HG02981 (cell line): Measurements from ENCODE around the gene BCAS1.

Source experiments
- ATAC-seq: cut with Tn5 transposase; IDR thresholded peaks from one replicate; pipeline ENCODE4 v1.9.1; 2021; ENCODE audit warnings: mild to moderate bottlenecking, moderate library complexity; ENCODE audit not compliant: unreplicated experiment

Gene BCAS1

DNA sequence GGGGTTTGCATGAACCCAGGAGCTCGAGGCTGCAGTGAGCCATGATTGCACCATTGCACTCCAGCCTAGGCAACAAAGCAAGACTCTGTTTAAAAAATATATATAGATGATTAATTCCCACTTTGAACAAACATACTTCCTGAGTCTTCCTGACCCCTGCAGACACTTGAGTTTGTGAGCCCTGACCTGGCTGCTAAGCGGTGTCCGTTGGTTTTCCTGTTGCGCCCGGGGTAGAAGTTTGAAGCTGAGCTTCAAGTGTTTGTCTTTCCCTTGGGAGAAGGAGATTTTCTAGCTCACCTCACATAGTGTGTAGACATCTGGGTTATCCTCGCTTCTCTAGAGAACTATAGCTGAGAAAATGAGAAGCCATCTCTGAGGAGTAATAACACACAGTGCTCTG, 11.7 kb upstream of the BCAS1 start:
- no peak for ATAC-seq

DNA sequence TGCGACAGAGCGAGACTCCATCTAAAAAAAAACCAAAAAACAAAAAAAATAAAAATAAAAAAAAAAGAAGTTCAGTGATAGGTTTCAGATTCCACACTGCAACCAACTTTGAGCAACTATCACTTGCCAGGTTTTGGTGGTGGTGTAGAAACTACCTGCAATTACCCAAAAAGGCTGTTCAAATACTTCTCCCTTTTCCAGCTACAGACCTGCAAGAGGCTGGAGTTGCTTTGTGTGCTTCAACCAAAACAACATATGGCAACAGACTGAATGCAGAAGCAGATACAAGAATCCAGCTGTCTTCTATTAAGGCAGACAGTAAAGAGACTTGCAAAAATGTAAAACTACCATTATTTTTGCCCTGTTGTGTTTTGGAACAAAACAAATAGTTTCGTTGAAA, 9.3 kb upstream of the BCAS1 start:
- ATAC-seq: peak; percentile 44

DNA sequence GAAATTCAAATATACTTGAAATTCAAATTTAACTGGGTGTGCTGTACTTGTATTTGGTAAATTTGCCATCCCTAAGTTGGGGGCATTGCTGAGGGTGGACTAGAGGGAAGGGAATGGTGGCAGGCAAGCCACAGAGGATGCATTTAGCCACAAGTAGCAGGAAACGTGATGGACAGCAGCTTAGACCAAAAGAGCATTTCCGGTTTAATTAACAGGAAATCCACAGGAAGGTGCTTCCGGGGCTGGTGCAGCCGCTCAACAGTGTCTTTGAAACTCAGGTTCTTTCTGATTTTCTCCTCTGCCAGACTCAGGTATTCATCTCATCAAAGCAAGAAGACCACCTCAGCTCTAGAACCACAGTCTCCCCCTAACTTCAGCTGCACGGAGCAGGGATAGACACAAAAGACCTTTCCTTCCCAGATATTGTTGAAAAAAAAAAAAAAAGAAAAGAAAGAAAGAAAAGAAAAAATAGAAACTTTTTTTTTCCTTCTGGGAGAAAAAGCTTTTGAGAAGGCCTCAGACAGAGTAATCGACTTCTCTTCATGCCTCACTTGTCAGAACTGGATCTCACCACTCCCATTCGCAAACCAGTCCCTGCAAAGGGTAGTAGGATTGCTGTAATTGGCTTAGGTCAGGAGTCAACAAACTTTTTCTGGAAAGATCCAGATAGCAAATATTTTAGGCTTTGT, 8.0 kb upstream of the BCAS1 start:
- ATAC-seq: peak; percentile 62

DNA sequence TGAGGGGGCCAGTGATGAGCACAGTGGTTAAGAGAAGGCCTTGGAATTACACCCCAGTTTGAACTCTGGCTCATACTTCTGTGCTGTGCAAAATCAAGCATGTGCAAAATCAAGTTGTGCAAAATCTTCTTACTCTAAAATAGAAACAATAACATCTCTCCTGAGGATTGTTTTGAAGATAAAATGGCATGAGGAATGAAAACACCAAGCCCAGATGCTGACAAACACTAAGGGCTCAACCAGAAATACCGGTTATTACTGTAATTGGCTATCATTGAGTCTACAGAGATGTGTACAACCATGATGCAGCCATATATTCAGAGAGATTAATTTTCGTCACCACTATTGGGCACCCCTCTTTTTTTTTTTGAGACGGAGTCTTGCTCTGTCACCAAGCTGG, 5.9 kb upstream of the BCAS1 start:
- no peak for ATAC-seq

DNA sequence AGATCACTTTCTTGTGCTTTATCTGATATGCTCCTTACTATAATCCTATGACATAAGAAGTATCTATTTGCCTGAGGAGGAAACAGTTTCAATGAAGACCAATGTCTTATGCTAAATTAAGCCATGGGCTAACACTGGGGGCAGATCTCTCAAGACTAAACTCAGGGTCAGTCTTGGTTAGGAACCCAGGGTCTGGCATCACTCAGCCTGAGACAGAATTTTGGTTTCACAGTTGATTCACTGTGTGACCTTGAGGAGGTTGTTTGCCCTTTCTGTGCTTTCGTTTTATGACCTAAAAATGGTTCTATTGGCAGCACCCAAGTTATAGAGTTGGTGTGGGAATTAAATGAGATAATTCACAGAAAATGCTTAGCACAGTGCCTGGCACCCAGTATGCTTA, 4.9 kb upstream of the BCAS1 start:
- ATAC-seq: no peak

DNA sequence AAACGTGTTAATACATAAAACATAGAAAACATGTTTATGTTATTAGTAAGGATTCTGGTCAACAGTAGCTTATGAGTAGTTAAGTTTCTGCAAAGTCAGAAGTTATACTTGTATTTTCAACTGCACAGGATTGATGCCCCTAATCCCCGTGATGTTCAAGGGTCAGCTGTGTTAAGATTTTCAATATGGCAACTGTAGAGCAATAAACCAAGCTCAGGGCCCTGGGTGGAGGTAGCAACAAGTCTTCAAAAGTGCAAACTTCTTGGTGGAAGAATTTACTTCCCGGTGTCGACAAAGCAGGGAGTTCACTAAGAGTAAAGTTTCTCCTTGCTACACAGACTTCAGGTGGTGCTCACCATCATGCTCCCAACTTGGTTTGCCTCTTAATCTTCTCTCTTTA, 4.1 kb upstream of the BCAS1 start:
- ATAC-seq: no peak

DNA sequence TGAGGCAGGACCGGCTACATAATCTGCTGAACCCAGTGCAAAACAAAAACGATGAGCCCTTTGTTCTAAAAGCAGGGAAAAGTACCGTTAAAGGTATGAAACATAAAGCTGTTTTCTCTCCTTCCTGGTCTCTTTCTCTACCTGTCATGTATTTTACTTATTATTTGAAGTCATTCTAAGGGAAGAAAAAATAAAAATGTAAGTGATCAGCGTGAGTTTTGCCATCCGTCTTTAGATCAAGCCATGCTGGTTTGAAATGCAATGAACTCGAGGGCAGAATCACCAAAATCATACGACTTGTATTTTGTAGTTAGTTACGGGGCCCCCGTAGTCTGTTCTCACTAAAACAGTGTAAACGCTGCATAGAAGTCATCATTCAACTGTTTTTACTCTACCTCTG, 2.9 kb upstream of the BCAS1 start:
- no peak for ATAC-seq

DNA sequence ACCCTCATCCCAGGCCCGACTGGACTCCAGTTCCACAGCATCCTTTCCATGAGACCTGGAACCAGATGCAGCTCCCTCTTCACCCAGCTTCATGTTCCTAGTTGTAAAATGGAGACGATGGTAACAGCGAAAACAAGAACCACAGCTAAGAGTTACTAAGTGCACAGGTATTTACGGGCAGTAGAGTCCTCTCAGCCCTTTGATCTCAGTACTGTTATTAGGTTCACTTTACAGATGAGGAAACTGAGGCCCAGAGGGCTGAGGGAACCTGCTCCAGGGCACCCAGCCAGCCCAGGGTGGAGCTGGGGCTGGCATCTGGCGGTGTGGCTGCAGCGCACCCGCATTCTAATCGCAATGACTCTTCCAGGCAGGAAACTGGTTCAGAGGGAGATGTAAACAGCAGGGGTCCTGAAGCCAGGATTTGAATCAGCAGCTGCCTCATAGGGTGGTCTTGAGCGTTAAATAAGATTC, 858 bp downstream of the BCAS1 start:
- no peak for ATAC-seq

DNA sequence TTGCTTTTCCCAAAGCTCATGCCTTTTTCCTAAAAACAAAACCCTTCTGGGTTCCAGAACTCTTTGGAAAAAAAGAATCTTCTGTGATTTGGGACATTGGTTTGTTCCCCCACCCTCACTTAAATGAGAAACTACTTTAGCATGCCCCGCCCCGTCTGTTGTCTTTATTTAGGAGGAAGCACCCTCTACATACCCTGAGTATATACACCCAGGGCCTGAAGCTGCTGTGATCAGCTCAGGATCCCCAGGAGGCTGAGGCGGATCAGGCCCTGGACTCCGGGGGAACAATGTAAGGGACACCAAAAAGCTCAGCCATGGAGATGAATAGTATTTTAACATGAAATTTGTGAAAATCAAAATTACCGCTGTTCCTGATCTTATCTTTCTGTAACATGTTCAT, 1.4 kb downstream of the BCAS1 start:
- ATAC-seq: no peak

DNA sequence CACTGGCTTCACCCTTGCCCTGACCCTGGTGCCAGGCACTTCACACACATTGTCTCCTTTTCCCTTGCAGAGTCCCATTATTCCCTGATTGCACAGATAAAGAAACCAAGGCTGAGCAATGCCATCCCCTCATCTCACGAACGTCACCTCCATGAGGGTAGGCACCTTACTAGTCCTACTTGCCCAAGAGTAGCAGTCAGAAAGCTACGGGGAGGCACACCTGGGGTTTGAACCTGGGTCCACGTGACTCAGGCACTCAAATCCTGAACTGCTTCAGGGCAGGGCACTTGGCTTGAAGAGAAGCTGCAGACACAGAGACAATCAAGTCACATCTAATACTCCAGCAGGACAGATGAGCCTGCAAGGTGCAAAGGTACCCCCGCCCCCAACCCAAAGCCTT, 1.9 kb downstream of the BCAS1 start:
- ATAC-seq: no peak

DNA sequence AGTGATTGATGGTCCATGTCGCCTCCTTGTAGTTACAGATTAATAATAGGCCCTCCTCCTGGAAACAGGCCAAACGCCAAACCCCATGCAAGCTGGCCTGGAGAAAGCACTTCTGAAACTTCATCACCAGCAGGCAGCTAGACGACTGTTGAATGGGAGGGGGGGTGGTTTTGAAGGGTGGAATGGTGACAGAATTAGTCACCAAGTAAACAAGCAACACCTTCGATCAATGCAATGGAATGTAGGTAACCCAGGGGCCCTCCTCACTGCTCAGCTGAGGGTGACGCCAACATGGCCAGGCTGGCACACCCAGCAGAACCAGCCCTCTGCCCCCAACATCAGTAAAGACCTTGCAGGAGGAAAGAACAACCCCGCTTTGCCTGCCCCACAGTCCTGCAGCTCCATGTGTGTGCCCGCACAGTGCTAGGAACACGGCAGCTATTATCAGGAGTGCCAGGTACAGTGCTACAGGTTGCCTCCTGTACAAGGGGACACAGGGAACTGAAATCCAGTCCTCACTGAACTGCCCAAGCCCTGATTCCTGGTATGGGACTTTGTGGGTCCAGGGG, 2.7 kb downstream of the BCAS1 start:
- peak; percentile 81 for ATAC-seq

DNA sequence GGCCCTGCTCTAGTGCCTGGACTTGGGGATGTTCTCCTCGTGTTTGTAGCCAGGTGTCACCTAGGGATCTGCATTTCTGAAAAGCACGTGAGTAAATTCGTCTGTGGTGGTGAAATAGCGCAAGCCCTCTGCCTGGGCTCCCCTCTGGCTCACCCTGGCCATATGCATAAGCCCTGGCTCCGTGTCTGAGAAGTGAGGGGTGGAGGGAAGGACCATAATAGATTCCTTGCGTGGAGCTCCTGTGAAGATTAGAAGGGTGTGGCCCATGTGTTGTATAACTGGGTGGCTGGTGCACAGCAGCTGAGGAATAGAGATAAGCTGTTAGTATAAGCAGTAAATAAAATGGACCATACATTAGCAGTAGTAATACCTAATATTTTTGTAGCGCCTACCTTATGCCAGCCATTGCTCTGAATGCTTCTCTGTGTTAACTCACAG, 4.8 kb downstream of the BCAS1 start:
- no peak for ATAC-seq

DNA sequence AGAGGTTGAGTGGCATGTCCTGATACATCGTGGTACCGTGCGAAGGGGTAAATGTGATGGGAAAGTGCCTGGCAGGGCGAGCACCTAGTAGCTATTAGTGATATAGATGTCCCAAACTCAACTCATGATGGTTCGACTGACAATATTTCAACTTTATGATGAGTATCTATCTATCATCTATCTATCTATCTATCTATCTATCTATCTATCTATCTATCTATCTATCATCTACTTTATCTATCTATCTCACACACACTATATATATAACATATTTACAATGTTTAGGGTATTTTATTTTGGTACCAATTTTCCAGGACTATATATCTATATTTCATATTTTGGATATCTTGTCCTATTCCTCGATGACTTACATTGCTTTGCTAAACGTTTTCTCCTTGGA, 5.5 kb downstream of the BCAS1 start:
- no peak for ATAC-seq

DNA sequence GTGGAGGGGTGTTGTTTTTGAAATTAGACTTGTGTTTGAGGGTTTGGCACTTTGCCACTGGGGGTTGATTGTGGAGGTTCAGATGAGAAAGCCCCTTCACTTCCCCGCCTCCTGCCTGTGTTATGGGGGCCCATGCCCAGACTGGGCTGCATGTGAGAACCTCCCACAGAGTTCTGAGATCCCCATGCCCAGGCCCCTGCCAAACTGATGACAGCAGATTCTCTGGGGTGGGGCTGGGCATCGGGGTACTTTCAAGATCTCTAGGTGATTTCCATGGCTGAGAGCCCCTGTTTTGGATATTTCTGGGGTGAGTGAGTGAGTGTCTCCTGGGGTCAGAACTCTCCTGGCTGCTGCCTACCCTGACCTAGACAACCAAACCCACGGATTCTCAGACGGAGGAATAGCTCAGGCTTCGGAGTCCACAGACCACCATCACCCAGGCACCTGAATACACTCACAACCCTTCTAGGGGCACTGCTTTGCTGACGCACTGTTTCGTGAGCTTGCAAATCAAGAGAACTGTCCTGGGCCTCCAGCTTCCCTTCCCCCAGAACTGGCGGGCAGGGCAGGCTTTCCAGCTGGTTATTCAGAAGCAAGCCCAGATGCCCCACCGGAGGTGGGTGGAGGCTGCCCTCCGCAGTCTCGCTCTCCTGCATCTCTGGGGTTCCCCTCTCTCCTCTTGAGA, 6.3 kb downstream of the BCAS1 start:
- no peak for ATAC-seq

DNA sequence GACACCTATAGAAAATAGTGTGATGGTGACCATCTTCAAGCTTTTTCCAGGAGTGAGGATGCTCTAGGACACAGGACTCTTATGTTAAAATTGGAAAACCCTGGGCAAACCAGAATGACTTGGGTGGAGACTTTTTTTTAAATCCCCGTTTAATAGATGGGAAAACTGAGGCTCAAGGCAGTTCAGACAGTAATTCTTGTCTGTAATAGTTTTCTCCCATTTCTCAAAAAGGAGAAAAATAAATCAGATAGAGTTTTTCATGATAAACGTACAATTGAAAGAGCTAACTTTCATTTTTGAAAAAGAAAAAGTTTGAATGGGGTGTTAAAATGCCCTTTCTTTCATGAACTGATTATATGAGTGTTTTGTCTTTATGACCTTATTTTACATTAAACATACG, 6.8 kb downstream of the BCAS1 start:
- no peak for ATAC-seq

DNA sequence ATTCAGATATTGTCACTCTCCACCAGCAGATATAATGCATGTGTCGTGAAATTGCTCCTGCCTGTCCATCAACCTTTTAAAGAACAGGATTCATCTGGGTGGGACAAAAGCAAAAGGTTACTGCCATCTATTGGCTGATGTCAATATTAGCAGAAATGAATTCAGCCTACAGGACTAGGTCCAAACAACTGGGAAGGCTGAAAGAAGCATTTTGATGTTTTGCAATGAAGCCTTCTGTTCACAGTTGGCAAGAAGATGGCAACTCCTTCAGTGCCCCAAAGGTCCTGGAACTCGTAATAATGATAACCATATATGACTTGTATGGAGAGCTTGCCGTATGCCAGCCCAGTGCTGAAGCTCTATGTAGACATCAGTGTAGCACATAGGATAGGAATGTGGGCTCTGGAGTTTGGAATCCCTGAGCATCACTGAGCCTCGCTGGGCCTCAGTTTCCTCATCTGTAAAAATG, 7.5 kb downstream of the BCAS1 start:
- ATAC-seq: peak; percentile 31

DNA sequence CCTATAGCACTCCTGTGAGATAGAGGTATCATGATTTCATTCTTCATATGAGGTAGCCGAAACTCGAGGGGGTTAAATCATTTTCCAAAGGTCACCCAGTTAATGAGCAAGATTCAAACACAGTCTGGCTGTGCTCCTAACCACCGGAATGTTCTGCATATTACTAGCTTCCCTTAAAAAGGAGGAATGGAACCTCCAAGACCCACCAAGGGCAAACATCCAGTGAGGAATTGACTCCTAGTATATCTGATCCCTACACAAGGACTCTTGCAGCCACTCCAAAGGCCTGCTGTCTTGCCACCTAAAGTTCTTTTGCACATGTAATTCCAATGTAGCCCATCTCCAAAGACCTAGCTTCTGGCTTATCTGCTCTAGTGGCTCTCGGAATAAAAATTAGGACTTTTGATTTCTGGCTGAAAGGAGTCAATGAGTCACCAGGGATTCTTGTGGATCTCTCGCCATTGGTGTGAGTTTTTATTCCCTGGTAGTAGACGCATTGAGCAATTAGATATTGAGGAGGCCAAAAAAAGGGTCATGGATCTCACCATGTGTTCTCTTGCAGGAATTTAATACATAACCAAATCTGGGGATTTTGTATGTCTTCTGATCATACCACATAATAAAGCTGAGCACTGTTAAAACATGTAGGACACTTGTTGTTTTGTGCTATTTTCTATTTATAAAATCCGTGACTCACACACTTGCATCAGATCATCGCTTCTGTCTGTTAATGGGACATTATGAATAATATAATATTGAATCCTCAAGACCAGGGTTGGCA, 9.1 kb downstream of the BCAS1 start:
- ATAC-seq: no peak

DNA sequence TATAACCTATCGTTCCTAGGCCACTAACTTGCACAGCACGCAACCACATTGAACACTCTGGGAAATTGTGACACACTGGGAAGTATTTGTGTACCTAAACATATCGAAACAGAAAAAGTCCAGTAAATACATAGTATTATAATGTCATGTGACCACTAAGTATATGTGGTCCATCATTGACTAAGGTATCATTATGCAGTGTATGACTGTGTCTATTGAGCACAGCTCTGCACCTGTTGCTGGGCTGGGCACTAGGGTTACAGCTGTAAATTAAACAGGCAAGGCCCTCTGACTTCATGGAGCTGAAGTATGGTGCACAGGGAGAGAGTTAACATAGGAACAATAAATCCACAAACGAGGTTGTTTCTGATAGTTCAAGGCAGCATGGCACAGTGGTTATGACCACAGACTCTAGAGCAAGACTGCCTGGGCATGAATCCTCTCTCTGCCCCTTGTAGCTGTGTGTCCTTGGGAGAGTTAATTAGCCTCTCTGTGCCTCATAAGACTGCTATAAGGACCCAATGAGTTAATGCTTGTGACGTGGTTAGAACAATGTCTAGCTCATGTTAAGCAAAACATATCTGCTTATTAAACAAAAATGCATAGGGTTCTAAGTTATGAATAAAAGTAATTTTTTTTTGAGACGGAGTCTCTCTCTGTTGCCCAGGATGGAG, 10.6 kb downstream of the BCAS1 start:
- no peak for ATAC-seq

DNA sequence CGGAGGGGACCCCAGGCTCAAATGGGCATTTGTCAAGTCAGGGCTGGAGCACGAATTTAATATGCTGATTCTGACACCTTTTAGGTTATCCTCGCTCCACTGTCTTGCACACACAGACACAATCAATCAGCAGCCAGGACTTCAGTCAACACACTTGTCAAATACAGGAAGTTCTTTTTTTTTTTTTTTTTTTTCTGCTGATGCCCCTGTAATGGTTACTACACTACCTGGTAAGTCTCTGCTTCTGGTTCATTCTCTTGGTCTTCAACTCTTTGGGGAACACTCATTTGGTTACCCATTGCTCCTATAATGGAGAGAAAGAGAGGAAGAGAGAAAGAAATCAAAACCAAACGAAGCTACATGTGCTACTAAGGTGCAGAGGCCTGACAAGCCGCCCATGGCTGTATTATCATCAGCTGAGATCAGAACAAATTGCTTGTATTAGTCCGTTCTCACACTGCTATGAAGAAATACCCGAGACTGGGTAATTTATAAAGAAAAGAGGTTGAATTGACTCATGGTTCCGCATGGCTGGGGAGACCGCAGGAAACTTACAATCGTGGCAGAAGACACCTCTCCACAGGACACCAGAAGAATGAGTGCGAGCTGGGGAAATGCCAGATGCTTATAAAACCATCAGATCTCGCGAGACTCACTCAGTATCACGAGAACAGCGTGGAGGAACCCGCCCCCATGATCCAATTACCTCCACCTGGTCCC, 11.8 kb downstream of the BCAS1 start:
- ATAC-seq: peak; percentile 48
